H9 (cell line): ENCODE results near the gene HCRTR1. TPM values are rescaled to one million over a fixed set of nuclear protein-coding genes. Genes with fewer than 3 reads are reported as not detected.

Source experiments
- DNase-seq: peaks from one replicate; pipeline ENCODE4 v3.0.0-alpha.2; 2017
- H2AFZ ChIP-seq: one replicate; pipeline ENCODE4 v1.6.1; 2013; ENCODE audit warnings: mild to moderate bottlenecking, low read length, control low read depth, moderate library complexity
- H2AK5ac ChIP-seq: 2 replicates; pipeline ENCODE4 v1.6.1; 2013; ENCODE audit warnings: low read length, control low read depth, mixed read lengths; ENCODE audit not compliant: insufficient read length
- H2BK120ac ChIP-seq: one replicate; pipeline ENCODE4 v1.6.1; 2013; ENCODE audit warnings: low read depth, mild to moderate bottlenecking, low read length, control low read depth, inconsistent platforms; ENCODE audit not compliant: poor library complexity, severe bottlenecking
- H2BK12ac ChIP-seq: 2 replicates; pipeline ENCODE4 v1.6.1; 2013; ENCODE audit warnings: low read length, control low read depth, mixed read lengths, low read depth; ENCODE audit not compliant: insufficient read length
- H2BK15ac ChIP-seq: 2 replicates; pipeline ENCODE4 v1.6.1; 2013; ENCODE audit warnings: low read depth, low read length, control low read depth
- H2BK20ac ChIP-seq: one replicate; pipeline ENCODE4 v1.6.1; 2013; ENCODE audit warnings: low read depth, mild to moderate bottlenecking, low read length, control low read depth, inconsistent platforms; ENCODE audit not compliant: poor library complexity, severe bottlenecking
- H2BK5ac ChIP-seq: 2 replicates; pipeline ENCODE4 v1.6.1; 2013; ENCODE audit warnings: low read length, control low read depth, mixed read lengths; ENCODE audit not compliant: insufficient read length
- H3K14ac ChIP-seq: 2 replicates; pipeline ENCODE4 v1.6.1; 2013; ENCODE audit warnings: low read length, control low read depth; ENCODE audit not compliant: insufficient read depth
- H3K18ac ChIP-seq: 2 replicates; pipeline ENCODE4 v1.6.1; 2013; ENCODE audit warnings: low read depth, mild to moderate bottlenecking, mixed read lengths, low read length, control low read depth; ENCODE audit not compliant: insufficient read length
- H3K23ac ChIP-seq: 2 replicates; pipeline ENCODE4 v1.6.1; 2013; ENCODE audit warnings: low read length, control low read depth, mixed read lengths, low read depth; ENCODE audit not compliant: insufficient read length
- H3K23me2 ChIP-seq: 2 replicates; pipeline ENCODE4 v1.6.1; 2013; ENCODE audit warnings: low read depth, mild to moderate bottlenecking, mixed read lengths, low read length, control low read depth; ENCODE audit not compliant: insufficient read length, poor library complexity, severe bottlenecking
- H3K27ac ChIP-seq: 2 replicates; pipeline ENCODE4 v1.5.1; 2013; ENCODE audit warnings: low read length, control low read depth, mixed read lengths, low read depth; ENCODE audit not compliant: insufficient read length
- H3K27me3 ChIP-seq: 2 replicates; pipeline ENCODE4 v1.6.1; 2013; ENCODE audit warnings: low read length, control low read depth, inconsistent platforms; ENCODE audit not compliant: insufficient read depth
- H3K4ac ChIP-seq: 2 replicates; pipeline ENCODE4 v1.6.1; 2013; ENCODE audit warnings: low read depth, mild to moderate bottlenecking, control low read depth, inconsistent platforms, low read length, moderate library complexity
- H3K4me1 ChIP-seq: 2 replicates; pipeline ENCODE4 v1.6.1; 2013; ENCODE audit warnings: low read length, control low read depth, inconsistent platforms; ENCODE audit not compliant: insufficient read depth
- H3K4me2 ChIP-seq: 2 replicates; pipeline ENCODE4 v1.6.1; 2013; ENCODE audit warnings: low read length, control low read depth, mixed read lengths; ENCODE audit not compliant: insufficient read length, insufficient read depth
- H3K56ac ChIP-seq: 2 replicates; pipeline ENCODE4 v1.6.1; 2013; ENCODE audit warnings: low read depth, mild to moderate bottlenecking, mixed read lengths, low read length, control low read depth; ENCODE audit not compliant: insufficient read length
- H3K79me1 ChIP-seq: 2 replicates; pipeline ENCODE4 v1.6.1; 2013; ENCODE audit warnings: low read depth, mild to moderate bottlenecking, moderate library complexity, low read length, control low read depth, inconsistent platforms; ENCODE audit not compliant: insufficient read depth, poor library complexity, severe bottlenecking
- H3K79me2 ChIP-seq: 2 replicates; pipeline ENCODE4 v1.6.1; 2013; ENCODE audit warnings: low read length, control low read depth, inconsistent platforms; ENCODE audit not compliant: insufficient read depth
- H3K9ac ChIP-seq: 2 replicates; pipeline ENCODE4 v1.6.1; 2013; ENCODE audit warnings: low read length, control low read depth, mixed read lengths; ENCODE audit not compliant: insufficient read length; ENCODE audit errors: extremely low read depth
- H3K9me3 ChIP-seq: one replicate; pipeline ENCODE4 v1.6.1; 2013; ENCODE audit warnings: low read depth, low read length, inconsistent platforms; ENCODE audit not compliant: control insufficient read depth
- H3T11ph ChIP-seq: one replicate; pipeline ENCODE4 v1.6.1; 2013; ENCODE audit warnings: mild to moderate bottlenecking, low read length, control low read depth, inconsistent platforms
- H4K20me1 ChIP-seq: one replicate; pipeline ENCODE4 v1.6.1; 2013; ENCODE audit not compliant: control insufficient read depth, insufficient read length, insufficient read depth
- H4K5ac ChIP-seq: 2 replicates; pipeline ENCODE4 v1.6.1; 2013; ENCODE audit warnings: low read depth, mild to moderate bottlenecking, mixed read lengths, low read length, control low read depth; ENCODE audit not compliant: insufficient read length
- H4K8ac ChIP-seq: replicated peaks from 2 replicates; pipeline ENCODE4 v1.6.1; 2013; ENCODE audit warnings: low read length, control low read depth, mixed read lengths, low read depth; ENCODE audit not compliant: insufficient read length
- H4K91ac ChIP-seq: 2 replicates; pipeline ENCODE4 v1.6.1; 2013; ENCODE audit warnings: low read depth, mild to moderate bottlenecking, moderate library complexity, mixed read lengths, low read length, control low read depth; ENCODE audit not compliant: insufficient read length
- H3K27ac Mint-ChIP-seq, 3 experiments: 2 replicates in 2 of 3; 3 replicates in 1 of 3; pipeline ENCODE4 v1.8.0; 2020 to 2021; ENCODE audit warnings: mixed read lengths in 3 of 3, mild to moderate bottlenecking in 1 of 3, moderate library complexity in 1 of 3
- H3K27me3 Mint-ChIP-seq: 2 replicates; pipeline ENCODE4 v1.8.0; 2021; ENCODE audit warnings: low read depth, mild to moderate bottlenecking, moderate library complexity, mixed read lengths
- H3K36me3 Mint-ChIP-seq, 3 experiments: 2 replicates in 2 of 3; 3 replicates in 1 of 3; pipeline ENCODE4 v1.8.0; 2020 to 2021; ENCODE audit warnings: low read depth in 3 of 3, mixed read lengths in 3 of 3; ENCODE audit not compliant: insufficient read depth in 1 of 3
- H3K4me1 Mint-ChIP-seq, 2 experiments: 2 replicates each; pipeline ENCODE4 v1.8.0; 2020; ENCODE audit warnings: mixed read lengths in 2 of 2
- H3K4me3 Mint-ChIP-seq, 2 experiments: 2 replicates in 1 of 2; 3 replicates in 1 of 2; pipeline ENCODE4 v1.8.0; 2020 to 2021; ENCODE audit warnings: mild to moderate bottlenecking in 2 of 2, mixed read lengths in 2 of 2, moderate library complexity in 1 of 2
- H3K9me3 Mint-ChIP-seq, 2 experiments: 2 replicates in 1 of 2; 3 replicates in 1 of 2; pipeline ENCODE4 v1.8.0; 2020; ENCODE audit warnings: mild to moderate bottlenecking in 2 of 2, mixed read lengths in 2 of 2, moderate library complexity in 1 of 2
- WGBS: extraction: QIAGEN DNeasy Blood & Tissue Kit; methylation state at CpG from one replicate; pipeline ENCODE4 v1.1.7; 2013; ENCODE audit warnings: missing lambda C conversion rate, low lambda C conversion rate, mixed read lengths; ENCODE audit not compliant: insufficient read length; ENCODE audit errors: extremely low coverage; 5-methylcytosine and 5-hydroxymethylcytosine counted together
- total RNA-seq: library from RNA; stranded (reverse); gene quantifications from 2 replicates; pipeline ENCODE4 v1.2.1, GENCODE V29; 2021
- TF ChIP-seq, protein P1 (sequence below): fragments of 200-600 bp; sonication (generic); conservative IDR thresholded peaks from 3 replicates; pipeline ENCODE4 v1.8.0; 2021; ENCODE audit warnings: antibody characterized with exemption, mild to moderate bottlenecking

Gene HCRTR1
- total RNA-seq, 1 experiment from 2014 or later, result not detected

DNA sequence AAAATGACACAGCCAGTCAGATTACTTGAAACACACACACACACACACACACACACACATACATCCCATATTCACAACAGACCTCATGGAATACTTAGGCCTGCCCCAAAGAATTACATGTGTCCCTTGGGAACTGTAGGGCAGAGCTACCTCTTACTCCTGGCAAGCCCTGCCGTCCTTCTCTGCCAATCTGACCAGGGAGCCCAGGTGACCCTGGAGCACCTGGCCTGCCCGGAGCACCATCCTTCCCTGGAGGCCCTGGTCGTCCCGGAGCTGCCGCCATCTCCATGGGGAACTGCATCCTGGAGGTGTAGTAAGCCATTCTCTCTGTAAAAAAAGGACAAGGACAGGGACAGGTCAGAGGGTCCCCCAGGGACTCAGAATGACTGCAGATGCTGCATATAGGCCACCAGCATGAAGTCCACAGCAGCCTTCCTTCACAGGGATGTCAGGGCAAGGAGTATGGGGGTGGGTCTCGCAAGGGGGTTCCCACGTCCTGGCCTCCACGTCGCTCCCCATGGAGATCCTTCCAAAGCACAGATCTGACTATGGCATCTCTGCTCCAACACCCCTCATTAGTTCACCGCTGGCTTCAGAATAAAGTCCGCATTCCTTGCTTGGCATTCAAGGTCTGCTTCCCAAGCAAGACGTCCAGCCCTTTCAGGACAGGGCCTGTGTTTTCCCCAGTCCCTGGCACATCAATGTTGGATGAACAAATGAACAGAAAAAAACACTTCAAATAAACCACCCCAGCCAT is 36.4 kb downstream of the HCRTR1 start:
- no peak overlapping the region for H3K23ac ChIP-seq
- H3K4me1 ChIP-seq, result no peaks in the 10 kb centered on the region
- H3K9me3 ChIP-seq, result no peaks in the 10 kb centered on the region
- TF ChIP-seq, protein P1, sequence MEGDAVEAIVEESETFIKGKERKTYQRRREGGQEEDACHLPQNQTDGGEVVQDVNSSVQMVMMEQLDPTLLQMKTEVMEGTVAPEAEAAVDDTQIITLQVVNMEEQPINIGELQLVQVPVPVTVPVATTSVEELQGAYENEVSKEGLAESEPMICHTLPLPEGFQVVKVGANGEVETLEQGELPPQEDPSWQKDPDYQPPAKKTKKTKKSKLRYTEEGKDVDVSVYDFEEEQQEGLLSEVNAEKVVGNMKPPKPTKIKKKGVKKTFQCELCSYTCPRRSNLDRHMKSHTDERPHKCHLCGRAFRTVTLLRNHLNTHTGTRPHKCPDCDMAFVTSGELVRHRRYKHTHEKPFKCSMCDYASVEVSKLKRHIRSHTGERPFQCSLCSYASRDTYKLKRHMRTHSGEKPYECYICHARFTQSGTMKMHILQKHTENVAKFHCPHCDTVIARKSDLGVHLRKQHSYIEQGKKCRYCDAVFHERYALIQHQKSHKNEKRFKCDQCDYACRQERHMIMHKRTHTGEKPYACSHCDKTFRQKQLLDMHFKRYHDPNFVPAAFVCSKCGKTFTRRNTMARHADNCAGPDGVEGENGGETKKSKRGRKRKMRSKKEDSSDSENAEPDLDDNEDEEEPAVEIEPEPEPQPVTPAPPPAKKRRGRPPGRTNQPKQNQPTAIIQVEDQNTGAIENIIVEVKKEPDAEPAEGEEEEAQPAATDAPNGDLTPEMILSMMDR, result no peak
- H4K20me1 ChIP-seq, result no peaks in the 10 kb centered on the region
- H3K18ac ChIP-seq, result no peak overlapping the region
- no peak overlapping the region for H3T11ph ChIP-seq
- no peak overlapping the region for H2BK120ac ChIP-seq
- H3K27me3 ChIP-seq, result no peaks in the 10 kb centered on the region
- H3K79me1 ChIP-seq, result no peaks in the 10 kb centered on the region
- DNase-seq, result no peak
- Mint-ChIP-seq H3K4me1 (no peaks in the 10 kb centered on the region), H3K4me3 (no peak overlapping the region; a peak in 1 of 5 replicates), H3K9me3 (no peaks in the 10 kb centered on the region), H3K27me3 (peaks cover 4% of the 10 kb centered on the region), H3K36me3 (no peaks in the 10 kb centered on the region; a peak in 1 of 7 replicates), H3K27ac (peak overlapping the region in 1 of 3 experiments; percentile 66; a peak in 1 of 7 replicates)
- H3K23me2 ChIP-seq, result no peaks in the 10 kb centered on the region
- H4K8ac ChIP-seq, result no peak overlapping the region
- no peak overlapping the region for H4K5ac ChIP-seq
- H3K79me2 ChIP-seq, result no peaks in the 10 kb centered on the region
- H4K91ac ChIP-seq, result no peak overlapping the region
- H2BK15ac ChIP-seq, result no peak overlapping the region
- H3K4me2 ChIP-seq, result no peak overlapping the region
- H3K4ac ChIP-seq, result no peak overlapping the region
- no peak overlapping the region for H2BK5ac ChIP-seq
- H2AK5ac ChIP-seq, result no peak overlapping the region
- no peak overlapping the region for H3K14ac ChIP-seq
- H3K27ac ChIP-seq, result no peak overlapping the region
- no peak overlapping the region for H3K56ac ChIP-seq
- H3K9ac ChIP-seq, result no peak overlapping the region
- H2BK20ac ChIP-seq, result no peak overlapping the region
- H2BK12ac ChIP-seq, result no peak overlapping the region
- H2AFZ ChIP-seq, result no peak overlapping the region
- WGBS, result no CpG with 5 or more reads among the region's 12 CpGs
